Stimulated activated CD4-positive, alpha-beta T cell treated with anti-CD3 and anti-CD28 coated beads, Interleukin-4, amount 100 ng/mL, for 4 hours (primary cell): ENCODE measurements around the gene SUMO2.
A peak's percentile ranks its signal among the peaks of the same experiment; 100 is the strongest.
"Not testable (repeated sequence)": the region's sequence is repeated elsewhere in the genome, so short reads cannot be mapped to it uniquely, and the experiment has no call there.

Experiments used
- DNase-seq, 2 experiments: peaks; one replicate each; pipeline ENCODE4 v3.0.0-alpha.2; 2020

The SUMO2 gene

GRCh38 chr17:75182569-75183436 lies at the start of gene SUMO2:
TSS of gene SUMO2 (minus strand) at chr17:75182959. CDS start at chr17:75182834, 125 bp downstream.
- DNase-seq = peak; percentile 94 to 97

GRCh38 chr17:75231741-75232464 lies 49.1 kb upstream of the SUMO2 start:
- DNase-seq = no peak

DNA sequence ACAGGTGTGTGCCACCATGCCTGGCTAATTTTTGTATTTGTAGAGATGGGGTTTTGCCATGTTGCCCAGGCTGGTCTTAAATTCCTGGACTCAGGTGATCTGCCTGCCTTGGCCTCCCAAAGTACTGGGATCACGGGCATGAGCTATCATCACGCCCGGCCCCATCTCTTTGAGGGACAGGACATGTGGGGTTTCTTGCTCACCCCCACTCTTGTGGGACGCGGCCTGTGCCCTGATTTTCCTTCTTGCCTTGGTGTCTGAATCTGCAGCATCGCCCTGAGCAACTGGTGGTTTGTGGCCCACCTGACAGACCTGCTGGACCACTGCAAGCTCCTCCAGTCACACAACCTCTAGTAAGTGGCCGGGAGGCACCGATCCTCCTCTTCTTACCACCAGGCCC lies 48.3 kb upstream of the SUMO2 start:
- DNase-seq = no peak

DNA sequence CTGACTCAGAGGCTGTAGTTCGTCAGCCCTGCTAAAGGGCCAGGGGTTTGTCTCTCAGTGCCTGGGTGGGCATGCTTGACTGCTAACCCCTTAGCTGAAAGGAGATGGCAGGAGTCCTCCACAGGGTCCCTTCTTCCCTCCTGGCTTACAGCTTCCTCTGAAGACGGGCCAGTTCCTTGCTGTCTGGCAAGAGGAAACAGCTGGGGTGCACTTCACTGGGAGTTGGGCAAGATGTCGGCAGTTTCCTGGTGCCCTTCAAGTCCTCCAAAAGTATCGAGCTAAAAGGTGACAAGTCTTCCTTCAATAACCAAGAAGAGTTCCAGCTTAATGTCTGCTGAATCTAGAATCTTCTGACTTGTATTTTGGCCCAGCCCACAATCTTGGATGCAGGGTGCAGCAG lies 46.1 kb upstream of the SUMO2 start:
- DNase-seq = no peak

GRCh38 chr17:75228305-75228704 lies 45.5 kb upstream of the SUMO2 start:
- no peak for DNase-seq

DNA sequence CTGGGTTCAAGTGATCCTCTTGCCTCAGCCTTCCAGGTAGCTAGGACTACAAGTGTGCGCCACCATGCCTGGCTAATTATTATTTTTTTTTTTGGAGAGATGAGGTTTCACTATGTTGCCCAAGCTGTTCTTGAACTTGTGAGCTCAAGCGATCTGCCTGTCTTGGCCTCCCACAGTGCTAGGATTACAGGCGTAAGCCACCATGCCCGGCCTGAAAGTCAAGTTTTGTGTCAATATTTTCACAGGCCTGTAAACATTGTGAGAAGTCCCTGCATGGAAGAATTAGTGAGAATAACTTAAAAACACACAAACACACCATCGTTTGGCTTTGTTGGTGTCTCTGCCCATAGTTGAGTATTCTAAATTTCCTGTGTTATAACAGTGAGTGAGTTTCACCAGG lies 45.0 kb upstream of the SUMO2 start:
- DNase-seq = no peak

DNA sequence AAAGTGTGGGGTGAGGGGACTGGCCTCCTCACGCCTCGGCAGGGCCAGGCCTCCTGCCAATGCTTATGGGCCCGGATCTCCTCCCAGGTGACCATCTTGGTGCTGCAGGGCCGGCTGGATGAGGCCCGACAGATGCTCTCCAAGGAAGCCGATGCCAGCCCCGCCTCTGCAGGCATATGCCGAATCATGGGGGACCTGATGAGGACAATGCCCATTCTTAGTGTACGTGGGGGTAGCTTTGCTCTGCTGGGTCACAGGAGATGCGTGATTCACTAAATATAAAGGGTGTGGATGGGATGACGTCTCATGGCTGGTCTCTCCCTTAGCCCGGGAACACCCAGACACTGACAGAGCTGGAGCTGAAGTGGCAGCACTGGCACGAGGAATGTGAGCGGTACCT lies 42.3 kb upstream of the SUMO2 start:
- DNase-seq = no peak

DNA sequence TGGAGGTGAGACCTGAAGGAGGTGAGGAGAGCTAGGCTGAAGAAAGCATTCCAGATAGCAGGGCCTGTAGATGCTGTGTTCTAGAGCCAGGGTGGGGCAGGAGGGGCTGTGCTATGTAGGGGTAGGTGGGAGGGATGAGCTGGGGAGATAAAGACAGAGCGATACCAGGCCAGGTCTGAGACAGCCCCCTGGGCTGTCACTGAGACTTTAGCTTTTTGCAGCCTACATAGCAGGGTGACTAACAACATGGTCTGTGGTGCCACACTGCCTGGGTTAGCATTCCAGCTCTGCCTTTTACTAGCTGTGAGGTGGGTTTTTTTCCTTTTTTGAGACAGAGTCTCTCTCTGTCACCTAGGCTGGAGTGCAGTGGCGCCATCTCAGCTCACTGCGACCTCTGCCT lies 37.1 kb upstream of the SUMO2 start:
- DNase-seq = no peak

DNA sequence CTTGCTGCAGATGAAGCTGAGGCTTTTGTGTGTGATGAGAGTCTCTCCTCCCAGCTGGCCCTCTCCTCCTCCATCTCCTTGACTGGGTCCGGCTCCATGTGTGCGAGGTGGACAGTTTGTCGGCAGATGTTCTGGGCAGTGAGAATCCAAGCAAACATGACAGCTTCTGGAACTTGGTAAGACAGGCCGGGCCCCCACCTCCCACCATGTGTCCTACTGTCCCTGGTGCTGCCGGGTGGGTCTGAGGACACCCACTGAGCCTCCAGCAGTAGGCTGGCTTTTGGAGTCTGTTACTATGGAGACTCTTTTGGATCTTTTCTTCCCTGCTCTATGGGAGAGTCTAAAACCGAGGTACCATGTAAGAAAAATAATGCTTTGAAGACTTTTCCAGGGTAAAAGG lies 35.4 kb upstream of the SUMO2 start:
- DNase-seq = no peak

- no peak for DNase-seq
Observed at GRCh38 chr17:75209061-75209460, 26.3 kb upstream of the SUMO2 start.

DNA sequence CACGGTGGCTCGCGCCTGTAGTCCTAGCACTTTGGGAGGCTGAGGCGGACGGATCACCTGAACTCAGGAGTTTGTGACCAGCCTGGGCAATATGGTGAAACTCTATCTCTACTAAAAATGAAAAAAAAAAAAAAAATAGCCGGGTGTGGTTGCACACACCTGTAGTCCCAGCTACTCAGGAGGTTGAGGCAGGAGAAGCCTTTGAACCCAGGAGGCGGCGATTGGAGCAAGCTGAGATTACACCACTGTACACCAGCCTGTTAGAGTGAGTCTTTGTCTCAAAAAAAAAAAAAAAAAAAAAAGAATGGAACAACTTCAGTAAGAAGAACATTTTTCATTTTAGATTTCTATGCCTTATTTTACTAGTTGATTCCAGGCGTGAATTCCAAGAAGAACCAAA lies 25.4 kb upstream of the SUMO2 start:
- no peak for DNase-seq

DNA sequence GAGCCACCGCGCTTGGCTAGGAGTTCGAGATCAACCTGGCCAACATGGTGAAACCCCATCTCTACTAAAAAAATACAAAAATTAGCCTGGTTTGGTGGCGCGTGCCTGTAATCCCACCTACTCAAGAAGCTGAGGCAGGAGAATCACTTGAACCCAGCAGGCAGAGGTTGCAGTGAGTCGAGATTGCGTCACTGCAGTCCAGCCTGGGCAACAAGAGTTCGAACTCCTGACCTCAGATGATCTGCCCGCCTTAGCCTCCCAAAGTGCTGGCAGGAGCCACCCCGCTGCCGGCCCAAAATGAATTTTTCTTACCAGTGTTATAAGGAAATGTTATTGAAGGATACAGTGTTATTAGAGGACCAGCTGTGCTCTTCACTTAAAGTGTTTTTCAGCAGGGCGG lies 25.0 kb upstream of the SUMO2 start:
- no peak for DNase-seq

GRCh38 chr17:75207050-75207407 lies 24.3 kb upstream of the SUMO2 start:
- DNase-seq = not testable (repeated sequence)

DNA sequence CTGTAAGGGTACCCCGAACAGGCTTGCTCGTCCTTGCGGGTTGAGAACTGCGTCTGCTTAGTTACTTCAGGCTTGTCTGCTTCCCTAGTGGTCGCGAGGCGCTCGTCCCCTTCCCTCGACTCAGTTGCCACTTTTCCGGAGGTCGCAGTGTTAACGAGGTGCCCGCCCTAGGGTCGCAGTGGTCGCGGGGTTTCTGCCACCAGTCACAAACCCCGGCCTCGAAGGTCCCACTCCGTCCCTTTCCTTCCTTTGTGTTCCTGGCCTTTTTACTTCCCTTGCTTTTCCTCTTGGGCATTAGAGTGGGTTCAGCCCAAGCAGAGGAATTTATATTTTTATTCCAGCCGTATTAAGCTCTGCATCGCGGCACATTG lies 23.0 kb upstream of the SUMO2 start:
- DNase-seq = no peak

DNA sequence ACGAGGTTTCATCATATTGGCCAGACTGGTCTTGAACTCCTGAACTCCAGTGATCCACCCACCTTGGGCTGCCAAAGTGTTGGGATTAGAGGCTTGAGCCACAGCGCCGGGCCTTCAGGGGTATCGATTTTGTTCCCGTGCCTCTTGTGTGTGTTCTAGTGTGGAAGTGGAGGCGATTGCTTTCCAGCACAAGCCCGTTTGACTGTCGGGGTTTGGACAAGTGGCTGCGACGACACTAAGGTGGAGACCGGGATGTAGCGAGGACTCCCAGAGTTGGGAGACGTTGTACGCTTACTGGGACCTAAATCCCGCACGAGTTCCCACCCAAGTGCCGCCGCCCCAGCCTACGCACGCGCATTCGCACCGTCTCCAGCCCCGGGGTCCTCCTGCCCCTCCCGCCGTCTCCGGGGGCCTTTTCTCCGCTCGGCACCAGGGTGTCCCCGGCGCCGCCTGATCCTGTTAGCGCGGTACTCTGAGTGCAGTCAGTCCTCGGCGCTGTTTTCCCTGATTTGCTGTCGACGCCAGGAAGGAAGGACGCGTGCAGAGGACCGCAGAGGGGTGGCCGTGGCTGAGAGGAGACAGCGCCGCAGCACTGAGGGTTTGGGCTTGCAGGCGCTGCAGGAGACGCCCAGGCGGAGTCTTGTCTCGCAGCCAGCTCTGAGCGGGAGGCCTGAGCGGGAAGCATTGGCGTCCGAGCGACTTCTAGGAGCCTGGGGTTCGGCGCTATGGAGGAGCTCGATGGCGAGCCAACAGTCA lies 22.5 kb upstream of the SUMO2 start, which contains the start of gene NUP85:
Gene NUP85, plus strand, starts transcription at position 643 of the 756 bp plus-strand sequence. Its CDS starts 83 bp downstream, at position 726.
- peak; percentile 88 to 93 for DNase-seq

- no peak for DNase-seq
Observed at GRCh38 chr17:75199886-75200618, 17.3 kb upstream of the SUMO2 start.

GRCh38 chr17:75194879-75195278 lies 12.1 kb upstream of the SUMO2 start:
- no peak for DNase-seq

DNA sequence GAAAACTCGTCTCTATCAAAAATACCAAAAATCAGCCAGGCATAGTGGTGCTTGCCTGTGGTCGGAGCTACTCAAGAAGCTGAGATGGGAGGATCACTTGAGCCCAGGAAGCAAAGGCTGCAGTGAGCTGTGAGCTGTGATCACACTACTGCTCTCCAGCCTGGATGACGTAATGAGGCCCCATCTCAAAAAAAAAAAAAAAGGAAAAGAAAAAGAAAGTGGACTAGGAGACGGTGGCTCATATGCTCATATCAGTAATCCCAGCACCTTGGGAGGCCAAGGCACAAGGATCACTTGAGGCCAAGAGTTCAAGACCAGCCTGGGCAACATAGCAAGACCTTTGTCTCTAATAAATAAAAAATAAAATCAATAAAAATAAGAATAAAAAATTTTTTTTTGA lies 8.8 kb upstream of the SUMO2 start:
- DNase-seq = no peak

GRCh38 chr17:75188614-75189013 lies 5.9 kb upstream of the SUMO2 start:
- no peak for DNase-seq

DNA sequence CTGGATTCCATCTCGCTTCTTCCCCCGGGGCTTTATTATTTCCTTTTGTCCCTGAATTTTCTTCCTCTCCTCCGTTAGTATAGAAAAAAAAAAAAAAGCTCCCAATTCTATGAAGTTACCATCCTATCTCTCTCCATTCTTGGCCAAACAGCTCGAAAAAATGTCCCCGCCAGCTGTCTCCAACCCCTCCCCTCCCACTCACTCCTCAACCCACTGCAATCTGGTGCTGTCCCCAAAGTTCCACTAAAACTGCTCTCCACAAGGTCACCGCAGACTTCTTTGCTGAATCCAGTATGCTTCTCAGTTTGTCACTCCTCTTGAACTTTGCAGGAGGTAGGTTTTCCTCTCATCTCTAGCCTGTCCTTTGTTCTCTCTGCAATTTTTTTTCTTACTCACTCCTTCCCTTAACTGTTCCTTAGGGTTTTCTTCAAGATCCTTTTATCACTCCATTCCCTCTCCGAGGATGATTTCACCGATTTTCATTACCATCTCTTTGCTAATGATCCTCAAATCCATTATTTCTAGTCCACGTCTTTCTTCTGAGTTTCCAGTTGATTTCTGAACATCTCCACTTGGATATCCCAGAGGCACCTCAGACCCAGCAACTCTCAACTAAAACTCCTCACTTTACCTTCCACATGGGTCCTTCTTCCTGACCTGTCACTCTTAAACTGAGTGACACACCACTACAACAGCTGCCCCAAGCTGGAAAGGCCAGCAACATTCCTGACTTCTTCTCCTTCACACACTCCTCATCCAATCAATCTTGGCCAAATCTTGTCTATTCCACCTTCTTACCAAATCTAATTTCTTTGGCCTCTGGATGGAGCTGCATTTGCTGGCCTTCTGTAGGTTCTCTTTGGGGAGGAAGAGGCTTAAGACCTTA lies 1.5 kb upstream of the SUMO2 start:
- DNase-seq = no peak

- DNase-seq = no peak
Observed at GRCh38 chr17:75182319-75182568, 515 bp downstream of the SUMO2 start.
